Measurements from ENCODE around the gene NPB.

The NPB gene

GRCh38 chr17:81869221-81870130 is 32.6 kb upstream of the NPB start:
- FAIRE-seq: no peak

GRCh38 chr17:81870131-81870980 is 31.7 kb upstream of the NPB start:
- no peak for FAIRE-seq

- FAIRE-seq: no peak
Observed at GRCh38 chr17:81870981-81871386, 31.1 kb upstream of the NPB start, which contains the start of gene ARHGDIA. ARHGDIA (minus strand) TSS chr17:81871337; CDS start chr17:81869930, 1,407 bp downstream.

GRCh38 chr17:81871387-81872230 is 30.4 kb upstream of the NPB start:
- FAIRE-seq: no peak

- FAIRE-seq: no peak
Observed at GRCh38 chr17:81877569-81877968, 24.5 kb upstream of the NPB start.

- peak; percentile 27 for FAIRE-seq
Observed at GRCh38 chr17:81878294-81878693, 23.7 kb upstream of the NPB start.

GRCh38 chr17:81879121-81879520 is 22.9 kb upstream of the NPB start:
- no peak for FAIRE-seq

- no peak for FAIRE-seq
Observed at GRCh38 chr17:81884520-81884919, 17.5 kb upstream of the NPB start.

GRCh38 chr17:81884968-81885367 is 17.1 kb upstream of the NPB start:
- no peak for FAIRE-seq

- no peak for FAIRE-seq
Observed at GRCh38 chr17:81885454-81885853, 16.6 kb upstream of the NPB start.

GRCh38 chr17:81885869-81886548 is 16.0 kb upstream of the NPB start:
- no peak for FAIRE-seq

- no peak for FAIRE-seq
Observed at GRCh38 chr17:81888105-81888987, 13.7 kb upstream of the NPB start.

GRCh38 chr17:81888988-81889595 is 12.9 kb upstream of the NPB start:
- FAIRE-seq: no peak

- FAIRE-seq: no peak
Observed at GRCh38 chr17:81889602-81890001, 12.4 kb upstream of the NPB start.

- no peak for FAIRE-seq
Observed at GRCh38 chr17:81890447-81891302, 11.4 kb upstream of the NPB start.

- no peak for FAIRE-seq
Observed at GRCh38 chr17:81891303-81891552, 10.8 kb upstream of the NPB start.

- FAIRE-seq: no peak
Observed at GRCh38 chr17:81895400-81895799, 6.6 kb upstream of the NPB start.

- peak; percentile 98 for FAIRE-seq
Observed at GRCh38 chr17:81898029-81898866, 3.8 kb upstream of the NPB start.

GRCh38 chr17:81898885-81899284 is 3.2 kb upstream of the NPB start:
- FAIRE-seq: no peak

All from G401.6 (cell line).